Stimulated activated memory B cell treated with anti-CD40 and anti-IgM and Interleukin-4, amounts not matched to agents 10 μg/mL and 1 μg/mL and 100 μg/mL, for 72 hours (primary cell): ENCODE data around the gene CD300A.
A peak's percentile ranks its signal among the peaks of the same experiment; 100 is the strongest.
"Not testable (repeated sequence)": the region's sequence is repeated elsewhere in the genome, so short reads cannot be mapped to it uniquely, and the experiment has no call there.

Experiments
- ATAC-seq: fragments of 150-1000 bp; cut with Tn5 transposase; 2 replicates; pipeline ENCODE4 v1.10.0; 2021
- H3K27ac Mint-ChIP-seq: one replicate; pipeline ENCODE4 v1.8.0; 2022; ENCODE audit warnings: mild to moderate bottlenecking, mixed read lengths
- H3K27me3 Mint-ChIP-seq: one replicate; pipeline ENCODE4 v1.8.0; 2022; ENCODE audit warnings: mixed read lengths
- H3K36me3 Mint-ChIP-seq: one replicate; pipeline ENCODE4 v1.8.0; 2022; ENCODE audit warnings: mixed read lengths
- H3K4me1 Mint-ChIP-seq: one replicate; pipeline ENCODE4 v1.8.0; 2022; ENCODE audit warnings: mixed read lengths
- H3K4me3 Mint-ChIP-seq: one replicate; pipeline ENCODE4 v1.8.0; 2022; ENCODE audit warnings: mild to moderate bottlenecking, moderate library complexity, mixed read lengths
- H3K9me3 Mint-ChIP-seq: one replicate; pipeline ENCODE4 v1.8.0; 2022; ENCODE audit warnings: mixed read lengths

CD300A gene

DNA sequence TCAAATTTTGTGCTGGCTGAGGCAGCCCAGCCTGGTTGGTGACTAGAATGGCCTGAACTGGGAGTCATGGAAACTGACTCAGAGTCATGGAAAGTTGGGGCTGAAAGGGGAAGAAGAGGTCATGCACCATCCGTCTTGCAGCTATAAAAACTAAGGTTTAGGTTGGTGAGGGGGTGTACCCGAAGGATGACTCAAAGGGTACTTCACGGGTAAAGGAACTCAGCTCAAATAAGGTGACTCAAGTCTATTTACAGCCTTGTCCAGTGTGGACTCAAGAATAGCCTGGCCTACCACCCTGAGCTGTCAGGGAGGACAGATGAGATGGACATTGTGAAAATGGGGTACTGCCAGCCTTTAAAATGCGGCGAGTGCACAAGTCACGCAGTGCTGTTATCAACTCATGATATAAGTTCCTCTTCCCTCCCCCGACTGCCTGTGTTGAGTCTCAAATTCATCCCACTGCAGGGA lies 46.2 kb downstream of the CD300A start:
- ATAC-seq: peak; percentile 94
- Mint-ChIP-seq H3K36me3 (peaks cover 15% of the 10 kb centered on the region), H3K9me3 (peaks cover 14% of the 10 kb centered on the region), H3K4me3 (peak overlapping the region; percentile 24), H3K4me1 (peaks cover 33% of the 10 kb centered on the region), H3K27ac (peak overlapping the region; percentile 97), H3K27me3 (peaks cover 12% of the 10 kb centered on the region)

- Mint-ChIP-seq H3K27me3 (peaks cover 12% of the 10 kb centered on the region), H3K4me1 (peaks cover 33% of the 10 kb centered on the region), H3K9me3 (peaks cover 22% of the 10 kb centered on the region), H3K36me3 (peaks cover 25% of the 10 kb centered on the region), H3K4me3 (peak overlapping the region; percentile 59), H3K27ac (peak overlapping the region; percentile 97)
- peak; percentile 9 for ATAC-seq
Measured at GRCh38 chr17:74513987-74514631, 47.7 kb downstream of the CD300A start.

DNA sequence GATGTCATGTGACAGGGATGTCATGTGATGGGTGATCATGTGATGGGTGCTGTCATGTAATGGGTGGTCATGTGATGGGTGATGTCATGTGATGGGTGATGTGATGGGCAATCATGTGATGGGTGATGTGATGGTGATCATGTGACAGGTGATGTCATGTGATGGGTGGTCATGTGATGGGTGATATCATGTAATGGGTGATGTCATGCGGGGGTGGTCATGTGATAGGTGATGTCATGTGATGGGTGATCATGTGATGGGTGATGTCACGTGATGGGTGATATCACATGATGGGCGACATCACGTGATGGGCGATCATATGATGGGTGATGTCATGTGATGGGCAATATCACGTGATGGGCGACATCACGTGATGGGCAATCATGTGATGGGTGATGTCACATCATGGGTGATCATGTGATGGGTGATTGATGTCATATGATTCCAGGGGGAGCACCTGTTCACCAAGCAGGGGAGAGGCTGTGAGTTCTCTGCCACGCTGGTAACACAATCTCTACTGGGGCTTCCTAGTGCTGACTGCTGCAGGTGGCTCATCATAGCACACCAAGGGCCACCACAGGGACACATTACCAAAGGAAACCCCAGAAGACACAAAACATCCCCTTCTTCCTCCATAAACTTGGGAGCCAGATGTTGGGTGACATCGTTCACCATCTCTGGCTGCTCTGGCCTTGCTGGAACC lies 48.3 kb downstream of the CD300A start:
- Mint-ChIP-seq H3K36me3 (peaks cover 25% of the 10 kb centered on the region), H3K9me3 (peaks cover 25% of the 10 kb centered on the region), H3K4me3 (peak overlapping the region; percentile 59), H3K27ac (peak overlapping the region; percentile 97), H3K27me3 (peaks cover 12% of the 10 kb centered on the region), H3K4me1 (peaks cover 37% of the 10 kb centered on the region)
- ATAC-seq: no peak

DNA sequence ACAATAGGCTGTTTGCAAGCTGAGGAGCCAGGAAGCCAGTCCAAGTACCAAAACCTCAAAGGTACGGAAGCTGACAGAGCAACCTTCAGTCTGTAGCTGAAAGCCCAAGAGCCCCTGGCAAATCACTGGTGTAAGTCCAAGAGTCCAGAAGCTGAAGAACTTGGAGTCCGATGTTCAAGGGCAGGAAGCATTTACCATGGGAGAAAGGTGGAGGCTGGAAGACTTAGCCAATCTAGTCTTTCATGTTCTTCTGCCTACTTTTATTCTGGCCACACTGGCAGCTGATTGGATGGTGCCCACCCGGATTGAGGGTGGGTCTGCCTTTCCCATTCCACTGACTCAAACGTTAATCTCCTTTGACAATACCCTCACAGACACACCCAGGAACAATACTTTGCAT lies 49.5 kb downstream of the CD300A start:
- peaks cover 11% of the 10 kb centered on the region for H3K27me3 Mint-ChIP-seq
- H3K27ac Mint-ChIP-seq: peak overlapping the region; percentile 63
- peaks cover 49% of the 10 kb centered on the region for H3K4me1 Mint-ChIP-seq
- peaks cover 25% of the 10 kb centered on the region for H3K36me3 Mint-ChIP-seq
- peaks cover 25% of the 10 kb centered on the region for H3K9me3 Mint-ChIP-seq
- no peak overlapping the region for H3K4me3 Mint-ChIP-seq
- no peak for ATAC-seq

DNA sequence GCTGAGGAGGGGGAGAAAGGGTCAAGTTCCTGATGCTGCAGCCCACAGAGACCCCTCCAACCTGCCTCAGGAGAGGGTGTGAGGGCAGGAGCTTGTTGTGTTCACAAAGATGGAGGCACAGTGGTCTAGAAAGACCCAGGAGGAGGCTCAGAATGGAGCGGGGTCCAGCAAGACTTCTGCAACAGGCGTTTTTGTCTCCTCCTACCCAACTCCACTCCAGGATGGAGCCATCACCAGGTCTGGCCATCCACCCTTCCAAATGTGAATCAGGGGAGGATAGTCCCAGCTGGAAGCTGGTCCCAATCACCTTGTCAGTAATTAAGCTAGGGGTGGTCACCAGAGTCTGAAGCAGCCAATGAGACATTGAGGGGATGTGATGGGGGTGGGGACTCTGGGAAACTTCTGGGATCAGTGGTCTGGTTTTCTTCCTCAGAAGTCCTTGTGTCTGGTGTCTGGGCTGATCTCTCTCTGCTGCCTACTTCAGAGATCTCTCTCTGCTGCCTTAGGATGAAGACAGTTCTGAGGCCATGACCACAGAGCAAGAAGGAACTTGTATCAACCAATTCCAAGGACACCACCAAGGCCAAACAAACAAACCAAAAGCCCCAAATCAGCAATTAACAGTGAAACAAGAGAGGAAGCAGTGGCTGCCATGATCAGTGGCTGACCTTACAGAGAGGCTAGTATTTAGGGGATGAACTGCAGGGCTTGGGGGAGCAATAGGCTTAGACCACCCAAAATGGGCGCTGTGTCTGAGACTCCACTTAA lies 50.3 kb downstream of the CD300A start:
- peaks cover 25% of the 10 kb centered on the region for H3K9me3 Mint-ChIP-seq
- peaks cover 51% of the 10 kb centered on the region for H3K4me1 Mint-ChIP-seq
- H3K27me3 Mint-ChIP-seq: peaks cover 3% of the 10 kb centered on the region

DNA sequence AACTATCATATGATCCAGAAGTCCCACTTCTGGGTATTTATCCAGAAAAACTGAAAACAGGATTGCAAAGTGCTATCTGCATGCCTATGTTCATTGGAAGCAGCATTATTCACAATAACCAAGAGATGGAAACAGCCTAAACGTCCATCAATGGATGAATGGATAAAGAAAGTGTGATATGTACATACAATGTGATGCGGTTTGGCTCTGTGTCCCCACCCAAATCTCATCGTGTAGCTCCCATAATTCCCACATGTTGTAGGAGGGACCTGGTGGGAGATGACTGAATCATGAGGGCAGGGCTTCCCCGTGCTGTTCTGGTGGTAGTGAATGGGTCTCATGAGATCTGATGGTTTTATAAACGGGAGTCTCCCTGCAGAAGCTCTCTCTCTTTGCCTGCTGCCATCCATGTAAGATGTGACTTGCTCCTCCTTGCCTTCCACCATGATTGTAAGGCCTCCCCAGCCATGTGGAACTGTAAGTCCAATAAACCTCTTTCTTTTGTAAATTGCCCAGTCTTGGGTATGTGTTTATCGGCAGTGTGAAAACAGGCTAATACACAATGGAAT lies 52.1 kb downstream of the CD300A start:
- Mint-ChIP-seq H3K4me1 (peaks cover 42% of the 10 kb centered on the region), H3K36me3 (peaks cover 26% of the 10 kb centered on the region), H3K9me3 (peaks cover 25% of the 10 kb centered on the region)
- H3K4me3 Mint-ChIP-seq, H3K27me3 Mint-ChIP-seq, H3K27ac Mint-ChIP-seq, ATAC-seq: not testable (repeated sequence)

More for the DNA sequence above, 50.3 kb downstream of the CD300A start:
- ATAC-seq: no peak
- Mint-ChIP-seq H3K36me3 (peaks cover 21% of the 10 kb centered on the region), H3K27ac (no peak overlapping the region), H3K4me3 (no peak overlapping the region)

GRCh38 chr17:74520016-74520434 lies 53.6 kb downstream of the CD300A start:
- Mint-ChIP-seq H3K9me3 (peaks cover 13% of the 10 kb centered on the region), H3K27me3 (peaks cover 8% of the 10 kb centered on the region), H3K4me1 (peaks cover 32% of the 10 kb centered on the region), H3K4me3 (no peak overlapping the region), H3K27ac (peak overlapping the region; percentile 63), H3K36me3 (peaks cover 15% of the 10 kb centered on the region)
- peak; percentile 92 for ATAC-seq

DNA sequence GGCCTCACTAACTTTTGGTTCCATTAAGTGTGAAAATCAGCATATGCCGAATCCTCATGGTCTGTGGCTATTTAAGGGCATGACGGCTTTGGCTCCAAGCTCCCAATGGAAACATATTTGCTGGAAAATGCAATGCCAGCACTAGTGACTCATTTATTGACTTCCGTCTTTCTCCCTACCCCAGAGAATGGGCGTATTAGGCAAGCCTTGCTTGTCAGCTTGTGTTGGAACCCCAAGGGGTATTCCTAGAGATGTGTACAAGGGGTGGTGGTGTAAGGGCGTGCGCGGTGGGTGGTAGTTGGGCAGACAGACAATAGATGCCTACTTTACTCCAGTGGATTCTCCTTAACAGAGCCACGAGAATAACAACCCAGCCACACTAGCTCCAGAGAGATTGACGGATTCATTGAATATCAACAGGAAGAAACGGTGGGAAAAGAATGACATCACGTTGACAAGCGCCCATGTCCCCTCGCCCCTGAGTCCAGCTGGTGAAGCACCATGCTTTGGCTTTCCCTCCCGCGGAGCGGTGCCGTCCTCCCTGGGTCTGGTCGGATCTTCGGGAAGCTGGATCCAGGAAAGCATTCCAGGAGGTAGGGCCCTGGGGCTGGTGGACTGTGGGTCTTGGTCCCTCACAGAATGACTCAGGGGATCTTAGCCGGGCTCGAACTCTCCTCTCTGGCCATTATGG lies 54.5 kb downstream of the CD300A start:
- Mint-ChIP-seq H3K4me3 (peak overlapping the region; percentile 6), H3K27ac (peak overlapping the region; percentile 63)
- ATAC-seq: no peak

GRCh38 chr17:74521701-74522201 lies 55.3 kb downstream of the CD300A start:
- H3K27ac Mint-ChIP-seq: peak overlapping the region; percentile 63
- peaks cover 13% of the 10 kb centered on the region for H3K9me3 Mint-ChIP-seq
- H3K36me3 Mint-ChIP-seq: peaks cover 15% of the 10 kb centered on the region
- H3K4me1 Mint-ChIP-seq: peaks cover 32% of the 10 kb centered on the region
- H3K27me3 Mint-ChIP-seq: peaks cover 17% of the 10 kb centered on the region
- no peak overlapping the region for H3K4me3 Mint-ChIP-seq
- peak; percentile 73 for ATAC-seq

More for the DNA sequence above, 54.5 kb downstream of the CD300A start:
- Mint-ChIP-seq H3K27me3 (peaks cover 17% of the 10 kb centered on the region), H3K4me1 (peaks cover 32% of the 10 kb centered on the region), H3K36me3 (peaks cover 15% of the 10 kb centered on the region), H3K9me3 (peaks cover 13% of the 10 kb centered on the region)

DNA sequence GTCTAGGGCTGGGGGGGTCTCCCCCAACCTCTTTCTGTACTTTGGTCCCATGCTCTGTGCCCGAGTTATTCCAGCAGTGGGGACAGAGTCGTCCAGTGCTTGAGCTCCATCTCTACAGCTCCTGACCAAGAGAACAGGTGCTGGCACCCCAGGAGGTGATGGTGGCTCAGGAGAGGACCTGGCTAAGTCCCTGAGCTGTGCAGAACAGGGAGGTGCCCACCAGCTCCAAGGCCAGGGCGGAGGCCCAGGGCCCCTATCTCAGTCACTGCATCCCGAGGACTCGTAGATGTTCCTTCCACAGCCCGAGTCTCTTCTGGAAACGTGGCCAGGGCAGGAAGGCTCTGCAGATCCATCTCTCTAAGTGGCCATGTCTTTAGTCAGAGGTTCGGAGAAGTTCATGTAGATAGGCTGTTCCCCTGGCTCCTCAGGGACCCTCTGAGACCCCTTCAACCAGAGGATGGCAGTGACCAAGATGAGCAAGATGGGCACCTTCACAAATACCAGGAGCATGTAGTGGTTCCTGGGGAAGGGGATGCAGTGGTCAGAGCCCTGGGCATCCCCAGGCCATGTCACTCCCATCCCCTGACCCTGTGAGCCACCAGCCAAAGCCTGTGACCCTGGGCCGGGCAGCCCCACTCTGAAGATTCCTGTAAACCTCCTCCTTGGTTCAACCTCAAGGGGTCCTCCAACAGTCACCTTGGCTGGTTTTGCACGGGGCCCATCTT lies 56.1 kb downstream of the CD300A start:
- no peak for ATAC-seq
- H3K36me3 Mint-ChIP-seq: peaks cover 15% of the 10 kb centered on the region
- H3K4me1 Mint-ChIP-seq: peaks cover 32% of the 10 kb centered on the region
- H3K27ac Mint-ChIP-seq: peak overlapping the region; percentile 63
- H3K27me3 Mint-ChIP-seq: peaks cover 17% of the 10 kb centered on the region
- H3K4me3 Mint-ChIP-seq: no peak overlapping the region
- peaks cover 11% of the 10 kb centered on the region for H3K9me3 Mint-ChIP-seq

DNA sequence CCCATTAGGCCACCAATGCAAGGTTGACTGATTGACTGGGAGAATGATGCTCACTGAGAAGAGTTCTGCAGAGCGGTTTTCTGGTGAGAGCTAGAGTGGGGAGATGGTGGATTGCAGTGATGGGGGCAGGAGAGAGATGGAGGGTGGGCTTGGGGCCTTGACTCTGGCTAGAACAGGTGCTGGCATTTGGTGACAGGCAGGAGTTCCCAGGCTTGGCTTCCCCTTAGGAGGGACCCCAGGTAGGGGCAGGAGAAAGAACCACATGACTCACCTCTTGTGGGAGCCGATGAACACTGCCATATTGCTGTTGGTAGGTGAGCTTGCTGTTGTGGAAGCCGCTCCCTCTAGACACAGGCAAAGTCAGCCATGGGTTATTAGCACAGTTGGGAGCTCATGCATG lies 56.9 kb downstream of the CD300A start:
- Mint-ChIP-seq H3K9me3 (peaks cover 7% of the 10 kb centered on the region), H3K27ac (peak overlapping the region; percentile 63), H3K4me3 (no peak overlapping the region), H3K27me3 (peaks cover 17% of the 10 kb centered on the region), H3K36me3 (peaks cover 10% of the 10 kb centered on the region), H3K4me1 (peaks cover 34% of the 10 kb centered on the region)
- ATAC-seq: no peak

GRCh38 chr17:74524653-74525464 lies 58.4 kb downstream of the CD300A start:
- ATAC-seq: no peak
- Mint-ChIP-seq H3K27ac (peak overlapping the region; percentile 34), H3K4me3 (no peak overlapping the region), H3K27me3 (peaks cover 17% of the 10 kb centered on the region), H3K4me1 (peaks cover 41% of the 10 kb centered on the region), H3K36me3 (peaks cover 5% of the 10 kb centered on the region), H3K9me3 (no peaks in the 10 kb centered on the region)

GRCh38 chr17:74525465-74525725 lies 59.0 kb downstream of the CD300A start:
- Mint-ChIP-seq H3K27ac (peak overlapping the region; percentile 34), H3K4me1 (peaks cover 35% of the 10 kb centered on the region), H3K4me3 (no peak overlapping the region), H3K36me3 (peaks cover 5% of the 10 kb centered on the region), H3K27me3 (peaks cover 17% of the 10 kb centered on the region), H3K9me3 (no peaks in the 10 kb centered on the region)
- ATAC-seq: no peak
